Astrocyte (in vitro differentiated cells and primary cell): Measurements from ENCODE around the gene LPAR3.

Experiments
- EZH2 ChIP-seq: IDR thresholded peaks from 2 replicates; pipeline ENCODE4 v1.6.1; 2012; ENCODE audit warnings: mild to moderate bottlenecking, low read length, inconsistent platforms; ENCODE audit not compliant: insufficient read depth
- TF ChIP-seq, protein P1 (sequence below): IDR thresholded peaks from 2 replicates; pipeline ENCODE4 v1.5.1; 2011; ENCODE audit warnings: low read depth, mild to moderate bottlenecking, inconsistent platforms, low read length, moderate library complexity; ENCODE audit not compliant: insufficient read depth

DNA sequence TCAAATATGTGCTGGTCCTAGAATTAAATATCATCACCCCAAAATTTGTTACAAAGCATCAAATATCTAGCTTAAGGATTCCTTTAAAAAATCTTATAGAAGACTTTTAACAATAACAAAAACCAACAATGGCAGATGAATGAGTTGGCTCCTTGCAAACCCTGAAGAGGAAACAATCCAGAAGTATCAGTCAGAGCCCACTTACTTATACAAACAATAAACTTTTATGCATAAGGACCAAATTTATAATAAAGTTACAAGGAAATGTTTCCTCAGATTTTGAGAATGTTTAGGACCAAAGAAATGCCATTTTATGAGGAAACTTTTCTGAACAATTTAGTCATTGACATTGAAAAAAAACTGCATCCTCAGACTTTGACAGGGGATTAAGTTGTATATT, 52.7 kb downstream of the LPAR3 start:
- TF ChIP-seq, protein P1, sequence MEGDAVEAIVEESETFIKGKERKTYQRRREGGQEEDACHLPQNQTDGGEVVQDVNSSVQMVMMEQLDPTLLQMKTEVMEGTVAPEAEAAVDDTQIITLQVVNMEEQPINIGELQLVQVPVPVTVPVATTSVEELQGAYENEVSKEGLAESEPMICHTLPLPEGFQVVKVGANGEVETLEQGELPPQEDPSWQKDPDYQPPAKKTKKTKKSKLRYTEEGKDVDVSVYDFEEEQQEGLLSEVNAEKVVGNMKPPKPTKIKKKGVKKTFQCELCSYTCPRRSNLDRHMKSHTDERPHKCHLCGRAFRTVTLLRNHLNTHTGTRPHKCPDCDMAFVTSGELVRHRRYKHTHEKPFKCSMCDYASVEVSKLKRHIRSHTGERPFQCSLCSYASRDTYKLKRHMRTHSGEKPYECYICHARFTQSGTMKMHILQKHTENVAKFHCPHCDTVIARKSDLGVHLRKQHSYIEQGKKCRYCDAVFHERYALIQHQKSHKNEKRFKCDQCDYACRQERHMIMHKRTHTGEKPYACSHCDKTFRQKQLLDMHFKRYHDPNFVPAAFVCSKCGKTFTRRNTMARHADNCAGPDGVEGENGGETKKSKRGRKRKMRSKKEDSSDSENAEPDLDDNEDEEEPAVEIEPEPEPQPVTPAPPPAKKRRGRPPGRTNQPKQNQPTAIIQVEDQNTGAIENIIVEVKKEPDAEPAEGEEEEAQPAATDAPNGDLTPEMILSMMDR, result no peak
- no peak for TF ChIP-seq EZH2
